K562 (cell line): Measurements from ENCODE around the gene C19orf47. TPM values are rescaled to one million over a fixed set of nuclear protein-coding genes. Genes with fewer than 3 reads are reported as not detected.

Experiments
- ATAC-seq: fragments of 200-7000 bp; cut with Tn5 transposase; 3 replicates; pipeline ENCODE4 v1.9.1; 2020; ENCODE audit warnings: moderate library complexity
- BruUV-seq: library from RNA; stranded (reverse); fragments of 400-500 nt; replicated peaks from 2 replicates; lab custom pipeline; 2021; lab: Mats Ljungman, UMichigan
- CTCF ChIA-PET: fragments of 300-600 bp; formaldehyde crosslinking; extraction: SDS; loops from one replicate; lab custom pipeline; 2021; ENCODE audit warnings: low intra/inter-chr PET ratio; lab: Yijun Ruan, JAX
- POLR2A ChIA-PET: fragments of 300-600, 350-650 bp; sonication (Branson Sonifier 250); formaldehyde crosslinking; extraction: SDS; loops from one replicate; lab custom pipeline; 2021; ENCODE audit warnings: antibody characterized with exemption, inconsistent platforms; lab: Yijun Ruan, JAX
- DNase-seq, 4 experiments: peaks; one replicate each; pipeline versions ENCODE4 v3.0.0 to v3.0.0-alpha.2; 2011 to 2018; ENCODE audit warnings: low spot score in 3 of 4, mixed read lengths in 3 of 4; ENCODE audit errors: extremely low read depth in 1 of 4
- FAIRE-seq: peaks from 2 replicates; lab custom pipeline; 2011; peaks lifted over from hg19 to GRCh38; lab: Jason Lieb, UNC
- H2AFZ ChIP-seq: 2 replicates; pipeline ENCODE4 v1.6.0; 2011; ENCODE audit warnings: low read depth, low read length, control low read depth, inconsistent platforms
- H3K27ac ChIP-seq: fragments of 200-600 bp; 3 replicates; pipeline ENCODE4 v1.8.0; 2011; ENCODE audit warnings: low read depth, mild to moderate bottlenecking, control low read depth, inconsistent platforms, low read length, moderate library complexity, mixed read lengths; ENCODE audit errors: extremely low read depth
- H3K27me3 ChIP-seq, 2 experiments: fragments of 300-600 bp in 1 of 2; 2 replicates in 1 of 2; 3 replicates in 1 of 2; pipeline versions ENCODE4 v1.6.0 to v1.8.0; 2011; ENCODE audit warnings: inconsistent platforms in 2 of 2, low read length in 2 of 2, mild to moderate bottlenecking in 1 of 2, mixed read lengths in 1 of 2, moderate library complexity in 1 of 2; ENCODE audit not compliant: control insufficient read depth in 2 of 2, insufficient read depth in 2 of 2
- H3K36me3 ChIP-seq: fragments of 300-600 bp; 3 replicates; pipeline ENCODE4 v1.8.0; 2011; ENCODE audit warnings: mild to moderate bottlenecking, low read length, inconsistent platforms; ENCODE audit not compliant: control insufficient read depth, insufficient read depth
- H3K4me1 ChIP-seq, 2 experiments: fragments of 200-600 bp in 1 of 2; replicated peaks in 1 of 2; 2 replicates in 1 of 2; 3 replicates in 1 of 2; pipeline versions ENCODE4 v1.5.1 to v1.8.0; 2011; ENCODE audit warnings: inconsistent platforms in 2 of 2, low read length in 2 of 2, mild to moderate bottlenecking in 1 of 2, mixed read lengths in 1 of 2, moderate library complexity in 1 of 2; ENCODE audit not compliant: control insufficient read depth in 2 of 2, insufficient read depth in 2 of 2
- H3K4me2 ChIP-seq: 2 replicates; pipeline ENCODE4 v1.6.1; 2011; ENCODE audit warnings: low read length, control low read depth, inconsistent platforms, mixed read lengths; ENCODE audit not compliant: insufficient read depth
- H3K4me3 ChIP-seq: fragments of 200-600 bp; sonication (generic), shearing (Covaris generic); 2 replicates; pipeline ENCODE4 v1.5.1; 2016; ENCODE audit warnings: control low read depth, inconsistent platforms
- H3K79me2 ChIP-seq: fragments of 200-600 bp; 3 replicates; pipeline ENCODE4 v1.8.0; 2011; ENCODE audit warnings: low read length, inconsistent platforms; ENCODE audit not compliant: control insufficient read depth, insufficient read depth
- H3K9ac ChIP-seq, 2 experiments: 2 replicates each; pipeline versions ENCODE4 v1.6.0 to v1.6.1; 2011; ENCODE audit warnings: low read depth in 2 of 2, low read length in 2 of 2, control low read depth in 1 of 2, inconsistent platforms in 1 of 2, mild to moderate bottlenecking in 1 of 2, mixed read lengths in 1 of 2; ENCODE audit not compliant: insufficient read depth in 1 of 2
- H3K9me1 ChIP-seq: one replicate; pipeline ENCODE4 v1.6.0; 2011; ENCODE audit warnings: inconsistent platforms, mild to moderate bottlenecking, low read length, moderate library complexity; ENCODE audit not compliant: control insufficient read depth, insufficient read depth
- H3K9me3 ChIP-seq: replicated peaks from 2 replicates; pipeline ENCODE4 v1.5.1; 2011; ENCODE audit warnings: low read depth, low read length, inconsistent platforms; ENCODE audit not compliant: control insufficient read depth, insufficient read depth
- H4K20me1 ChIP-seq: replicated peaks from 2 replicates; pipeline ENCODE4 v1.6.1; 2011; ENCODE audit warnings: low read length, inconsistent platforms, mixed read lengths; ENCODE audit not compliant: control insufficient read depth, insufficient read depth
- C11orf30 ChIP-seq: fragments of 450-650 bp; IDR thresholded peaks from 2 replicates; pipeline ENCODE4 v1.6.1; 2016; ENCODE audit warnings: low read depth, mild to moderate bottlenecking
- MXI1 ChIP-seq: IDR thresholded peaks from 2 replicates; pipeline ENCODE4 v1.6.1; 2011; ENCODE audit warnings: low read depth, mild to moderate bottlenecking, improper control_type of control experiment, low read length
- PHF8 ChIP-seq: fragments of 200-600 bp; sonication (generic); IDR thresholded peaks from 2 replicates; pipeline ENCODE4 v1.6.1; 2012; ENCODE audit warnings: mixed run types, mild to moderate bottlenecking, inconsistent platforms, low read length, moderate library complexity, borderline replicate concordance
- SIN3B ChIP-seq: fragments of 450-650 bp; IDR thresholded peaks from 2 replicates; pipeline ENCODE4 v1.6.1; 2017; ENCODE audit warnings: low read depth, mild to moderate bottlenecking, moderate library complexity
- STAT5A ChIP-seq: IDR thresholded peaks from 2 replicates; pipeline ENCODE4 v1.6.1; 2012; ENCODE audit warnings: low read length, inconsistent platforms, borderline replicate concordance
- TBP ChIP-seq: optimal IDR thresholded peaks from 2 replicates; pipeline ENCODE3; 2011; ENCODE audit warnings: low read depth, low read length, improper control_type of control experiment
- ZNF124 ChIP-seq: sonication (generic); formaldehyde crosslinking; IDR thresholded peaks from 2 replicates; pipeline ENCODE4 v1.8.1; 2022; ENCODE audit warnings: missing genetic modification reagents
- WGBS: fragments of 100-300 bp; shearing (Covaris generic); methylation state at CpG from one replicate; pipeline ENCODE4 v1.1.6; 2016; ENCODE audit warnings: low coverage, mixed read lengths; ENCODE audit not compliant: insufficient coverage; ENCODE audit errors: missing lambda C conversion rate; 5-methylcytosine and 5-hydroxymethylcytosine counted together
- in situ Hi-C: fragments of 300-500 bp; cut with MboI; formaldehyde crosslinking; loops from 4 replicates; pipeline ENCODE4 v1.15.0; 2018; ENCODE audit warnings: inconsistent platforms, mixed read lengths
- intact Hi-C: fragments of 100-400 bp; cut with micrococcal nuclease; formaldehyde crosslinking; loops from 2 replicates; pipeline ENCODE4 v1.14.2; 2022
- polyA plus RNA-seq, 8 experiments: library from polyadenylated mRNA; depleted of rRNA in 4 of 8; stranded (reverse) in 5 of 8; unstranded in 3 of 8; fragments of >200 nt; fragmentation: Nextera tagmentation in 2 of 8; fragmentation: Illumina TruSeq in 1 of 8; extraction: Ambion mirVana in 2 of 8; extraction: Trizol in 1 of 8; gene quantifications; 2 replicates each; pipeline versions ENCODE4 v1.2.1 to v1.2.3, GENCODE V29; 2011 to 2014; ENCODE audit warnings: inconsistent platforms in 1 of 8, missing spikeins in 1 of 8
- total RNA-seq, 7 experiments: library from RNA; depleted of rRNA in 6 of 7; stranded (reverse); fragments of >200 nt in 6 of 7; fragmentation: Illumina TruSeq in 2 of 7; extraction: Trizol in 2 of 7; gene quantifications; 2 replicates each; pipeline versions ENCODE4 v1.2.1 to v1.2.3, GENCODE V29; 2011 to 2021; ENCODE audit warnings: low replicate concordance in 1 of 7
- TF ChIP-seq, protein P1 (sequence below), 3 experiments: IDR thresholded peaks in 2 of 3; conservative IDR thresholded peaks in 1 of 3; 2 replicates each; pipeline ENCODE4 v1.5.1; 2011 to 2012; ENCODE audit warnings: low read length in 3 of 3, mild to moderate bottlenecking in 3 of 3, control low read depth in 2 of 3, improper control_type of control experiment in 1 of 3, inconsistent platforms in 1 of 3, low read depth in 1 of 3, mixed read lengths in 1 of 3, moderate library complexity in 1 of 3; ENCODE audit not compliant: insufficient read depth in 2 of 3
- TF ChIP-seq, protein P2 (sequence below), 3 experiments: fragments of 200-800 bp in 1 of 3; fragments of 250-450 bp in 1 of 3; fragments of 450-650 bp in 1 of 3; sonication (Bioruptor Pico) in 1 of 3; sonication (Bioruptor generic) in 1 of 3; formaldehyde crosslinking in 1 of 3; IDR thresholded peaks; 2 replicates each; pipeline versions ENCODE4 v1.6.1 to v1.8.0; 2016 to 2022; ENCODE audit warnings: mild to moderate bottlenecking in 2 of 3, missing genetic modification characterization in 2 of 3, missing compliant biosample characterization in 1 of 3, moderate library complexity in 1 of 3

The C19orf47 gene
- total and polyA plus RNA-seq, 9 of the 15 experiments (the other 6 are each of a cell fraction or from before 2014, with no cell fraction given) = 0.08 to 26.1 (median 14.7) TPM

DNA sequence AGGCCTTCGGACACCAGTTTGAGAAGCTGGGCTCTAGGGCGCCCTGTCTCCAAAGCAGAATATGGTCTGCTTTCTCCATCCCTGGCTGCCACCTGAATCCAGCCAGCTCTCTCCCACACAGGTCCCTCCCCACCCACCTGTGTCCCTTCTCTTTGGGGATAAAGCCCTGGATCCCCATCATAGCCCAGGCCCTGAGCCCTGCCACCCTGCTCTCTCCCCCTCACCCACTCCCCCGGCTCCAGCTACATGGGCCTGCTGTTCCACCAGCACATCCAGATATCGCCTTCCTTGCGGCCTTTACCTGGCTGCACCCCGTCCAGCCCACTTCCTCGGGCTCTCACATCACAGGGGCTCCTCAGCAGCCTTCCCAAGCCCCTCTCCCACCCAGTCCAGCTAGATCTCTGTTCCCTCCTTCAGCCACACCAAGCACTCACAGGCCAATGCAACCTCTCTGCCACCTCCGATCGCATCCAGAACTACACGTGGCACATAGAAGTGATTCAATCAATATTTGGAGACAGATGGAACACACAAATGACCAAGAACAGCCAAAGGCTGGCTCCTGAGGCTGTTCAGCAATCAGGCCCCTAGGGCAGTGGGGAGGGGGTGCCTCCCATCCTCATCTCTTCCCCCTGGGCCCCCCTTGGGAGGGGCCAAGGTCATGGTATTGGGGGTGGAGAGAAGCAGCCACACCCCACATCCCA is 70.7 kb downstream of the C19orf47 start:
- 84% methylated on average over 10 of the region's 10 CpGs for WGBS
- ChIA-PET CTCF (no interaction called here), POLR2A (interaction anchor here (0.9 kb wide), 1 partner anchor 9 kb away, joined by 4 read pairs; no protein-coding TSS in a partner anchor)
- no peaks in the 10 kb centered on the region; the same call in 1 of the 2 replicates for H4K20me1 ChIP-seq
- ATAC-seq = no peak
- no peak overlapping the region for H2AFZ ChIP-seq
- DNase-seq = peak in 2 of 4 experiments; percentile 16 to 22
- peak overlapping the region; percentile 34 for H3K27ac ChIP-seq
- no peak for FAIRE-seq
- H3K9me3 ChIP-seq = no peaks in the 10 kb centered on the region
- H3K27me3 ChIP-seq = no peaks in the 10 kb centered on the region
- peaks cover 44% of the 10 kb centered on the region for H3K36me3 ChIP-seq
- H3K9me1 ChIP-seq = peaks cover 5% of the 10 kb centered on the region
- H3K4me1 ChIP-seq = peaks cover 63 to 75% of the 10 kb centered on the region in 2 experiments
- no TSS peak for BruUV-seq
- in situ Hi-C loops = no loop called here
- no peak overlapping the region for H3K4me3 ChIP-seq
- H3K4me2 ChIP-seq = no peak overlapping the region
- peaks cover 95% of the 10 kb centered on the region for H3K79me2 ChIP-seq
- H3K9ac ChIP-seq = peak overlapping the region in 1 of 2 experiments; percentile 65; a peak in 2 of 4 replicates
- TF ChIP-seq, protein P1, sequence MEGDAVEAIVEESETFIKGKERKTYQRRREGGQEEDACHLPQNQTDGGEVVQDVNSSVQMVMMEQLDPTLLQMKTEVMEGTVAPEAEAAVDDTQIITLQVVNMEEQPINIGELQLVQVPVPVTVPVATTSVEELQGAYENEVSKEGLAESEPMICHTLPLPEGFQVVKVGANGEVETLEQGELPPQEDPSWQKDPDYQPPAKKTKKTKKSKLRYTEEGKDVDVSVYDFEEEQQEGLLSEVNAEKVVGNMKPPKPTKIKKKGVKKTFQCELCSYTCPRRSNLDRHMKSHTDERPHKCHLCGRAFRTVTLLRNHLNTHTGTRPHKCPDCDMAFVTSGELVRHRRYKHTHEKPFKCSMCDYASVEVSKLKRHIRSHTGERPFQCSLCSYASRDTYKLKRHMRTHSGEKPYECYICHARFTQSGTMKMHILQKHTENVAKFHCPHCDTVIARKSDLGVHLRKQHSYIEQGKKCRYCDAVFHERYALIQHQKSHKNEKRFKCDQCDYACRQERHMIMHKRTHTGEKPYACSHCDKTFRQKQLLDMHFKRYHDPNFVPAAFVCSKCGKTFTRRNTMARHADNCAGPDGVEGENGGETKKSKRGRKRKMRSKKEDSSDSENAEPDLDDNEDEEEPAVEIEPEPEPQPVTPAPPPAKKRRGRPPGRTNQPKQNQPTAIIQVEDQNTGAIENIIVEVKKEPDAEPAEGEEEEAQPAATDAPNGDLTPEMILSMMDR (IDR thresholded peaks at IDR 0.05 in 2 of 3, conservative IDR thresholded peaks at IDR 0.05 in 1 of 3; ENCODE audit: insufficient read depth in 2 of 3, low read depth in 1 of 3, low read length in 3 of 3) = 0 out of 6 replicates have a peak, but pooled peaks of 1 of the 3 experiments have one; percentile 1
- TF ChIP-seq MXI1 (no peak), PHF8 (no peak), C11orf30 (no peak), TBP (no peak), STAT5A (no peak), SIN3B (no peak), ZNF124 (CRISPR knock-in tag) (no peak)
- TF ChIP-seq, protein P2, sequence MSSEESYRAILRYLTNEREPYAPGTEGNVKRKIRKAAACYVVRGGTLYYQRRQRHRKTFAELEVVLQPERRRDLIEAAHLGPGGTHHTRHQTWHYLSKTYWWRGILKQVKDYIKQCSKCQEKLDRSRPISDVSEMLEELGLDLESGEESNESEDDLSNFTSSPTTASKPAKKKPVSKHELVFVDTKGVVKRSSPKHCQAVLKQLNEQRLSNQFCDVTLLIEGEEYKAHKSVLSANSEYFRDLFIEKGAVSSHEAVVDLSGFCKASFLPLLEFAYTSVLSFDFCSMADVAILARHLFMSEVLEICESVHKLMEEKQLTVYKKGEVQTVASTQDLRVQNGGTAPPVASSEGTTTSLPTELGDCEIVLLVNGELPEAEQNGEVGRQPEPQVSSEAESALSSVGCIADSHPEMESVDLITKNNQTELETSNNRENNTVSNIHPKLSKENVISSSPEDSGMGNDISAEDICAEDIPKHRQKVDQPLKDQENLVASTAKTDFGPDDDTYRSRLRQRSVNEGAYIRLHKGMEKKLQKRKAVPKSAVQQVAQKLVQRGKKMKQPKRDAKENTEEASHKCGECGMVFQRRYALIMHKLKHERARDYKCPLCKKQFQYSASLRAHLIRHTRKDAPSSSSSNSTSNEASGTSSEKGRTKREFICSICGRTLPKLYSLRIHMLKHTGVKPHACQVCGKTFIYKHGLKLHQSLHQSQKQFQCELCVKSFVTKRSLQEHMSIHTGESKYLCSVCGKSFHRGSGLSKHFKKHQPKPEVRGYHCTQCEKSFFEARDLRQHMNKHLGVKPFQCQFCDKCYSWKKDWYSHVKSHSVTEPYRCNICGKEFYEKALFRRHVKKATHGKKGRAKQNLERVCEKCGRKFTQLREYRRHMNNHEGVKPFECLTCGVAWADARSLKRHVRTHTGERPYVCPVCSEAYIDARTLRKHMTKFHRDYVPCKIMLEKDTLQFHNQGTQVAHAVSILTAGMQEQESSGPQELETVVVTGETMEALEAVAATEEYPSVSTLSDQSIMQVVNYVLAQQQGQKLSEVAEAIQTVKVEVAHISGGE (CRISPR knock-in tag; IDR thresholded peaks at IDR 0.05) = no peak
- intact Hi-C loops = no loop called here
